ENCODE results near the gene ROBO4.

ROBO4 gene

GRCh38 chr11:124898263-124898680 lies 607 bp upstream of the ROBO4 start:
- no peak for TF ChIP-seq RAD21 (IDR thresholded peaks at IDR 0.05; ENCODE audit: low read depth)
- TF ChIP-seq ZBTB7A (IDR thresholded peaks at IDR 0.05; ENCODE audit: low read depth) = no peak
- no peak for TF ChIP-seq CEBPB (IDR thresholded peaks at IDR 0.05)
- no peak for TF ChIP-seq CREB1 (IDR thresholded peaks at IDR 0.05; ENCODE audit: low read depth)
- no peak for TF ChIP-seq EGR1 (IDR thresholded peaks at IDR 0.05)
- TF ChIP-seq TAF1 (IDR thresholded peaks at IDR 0.05; ENCODE audit: low read depth) = no peak
- no peak for TF ChIP-seq NFIC (IDR thresholded peaks at IDR 0.05)
- TF ChIP-seq FOXM1 (IDR thresholded peaks at IDR 0.05; ENCODE audit: borderline replicate concordance, low read depth) = no peak
- TF ChIP-seq REST (IDR thresholded peaks at IDR 0.05; ENCODE audit: low read depth) = no peak
- TF ChIP-seq USF1 (IDR thresholded peaks at IDR 0.05) = no peak

GRCh38 chr11:124896821-124897391 lies 759 bp downstream of the ROBO4 start:
- no peak for TF ChIP-seq YY1 (IDR thresholded peaks at IDR 0.05; ENCODE audit: low read depth)
- no peak for TF ChIP-seq MAX (IDR thresholded peaks at IDR 0.05)
- no peak for TF ChIP-seq NFIC (IDR thresholded peaks at IDR 0.05)
- no peak for TF ChIP-seq CEBPB (IDR thresholded peaks at IDR 0.05)
- TF ChIP-seq CREB1 (IDR thresholded peaks at IDR 0.05; ENCODE audit: low read depth) = no peak
- no peak for TF ChIP-seq ZBTB7A (IDR thresholded peaks at IDR 0.05; ENCODE audit: low read depth)
- TF ChIP-seq TCF12 (IDR thresholded peaks at IDR 0.05; ENCODE audit: low read depth) = no peak
- no peak for TF ChIP-seq EP300 (IDR thresholded peaks at IDR 0.05; ENCODE audit: borderline replicate concordance)
- no peak for TF ChIP-seq TAF1 (IDR thresholded peaks at IDR 0.05; ENCODE audit: low read depth)
- no peak for TF ChIP-seq REST (IDR thresholded peaks at IDR 0.05; ENCODE audit: low read depth)
- no peak for TF ChIP-seq RAD21 (IDR thresholded peaks at IDR 0.05; ENCODE audit: low read depth)
- TF ChIP-seq FOXM1 (IDR thresholded peaks at IDR 0.05; ENCODE audit: borderline replicate concordance, low read depth) = no peak
- TF ChIP-seq EGR1 (IDR thresholded peaks at IDR 0.05) = no peak
- no peak for TF ChIP-seq USF1 (IDR thresholded peaks at IDR 0.05)
- TF ChIP-seq TEAD4 (IDR thresholded peaks at IDR 0.05) = no peak

- TF ChIP-seq YY1 (IDR thresholded peaks at IDR 0.05; ENCODE audit: low read depth) = no peak
- TF ChIP-seq USF1 (IDR thresholded peaks at IDR 0.05) = no peak
- no peak for TF ChIP-seq FOXM1 (IDR thresholded peaks at IDR 0.05; ENCODE audit: borderline replicate concordance, low read depth)
- TF ChIP-seq MAX (IDR thresholded peaks at IDR 0.05) = no peak
- no peak for TF ChIP-seq ZBTB7A (IDR thresholded peaks at IDR 0.05; ENCODE audit: low read depth)
- TF ChIP-seq CEBPB (IDR thresholded peaks at IDR 0.05) = no peak
- no peak for TF ChIP-seq TAF1 (IDR thresholded peaks at IDR 0.05; ENCODE audit: low read depth)
- TF ChIP-seq TCF12 (IDR thresholded peaks at IDR 0.05; ENCODE audit: low read depth) = no peak
- TF ChIP-seq EGR1 (IDR thresholded peaks at IDR 0.05) = no peak
- no peak for TF ChIP-seq EP300 (IDR thresholded peaks at IDR 0.05; ENCODE audit: borderline replicate concordance)
- no peak for TF ChIP-seq REST (IDR thresholded peaks at IDR 0.05; ENCODE audit: low read depth)
- TF ChIP-seq TEAD4 (IDR thresholded peaks at IDR 0.05) = no peak
- TF ChIP-seq CREB1 (IDR thresholded peaks at IDR 0.05; ENCODE audit: low read depth) = no peak
- no peak for TF ChIP-seq NFIC (IDR thresholded peaks at IDR 0.05)
Measured at GRCh38 chr11:124896071-124896750, 1.5 kb downstream of the ROBO4 start.

Data from Ishikawa (cell line).